Hematopoietic multipotent progenitor cell treated with erythropoietin and hydrocortisone succinate and interleukin-3 and kit ligand, for 8 days (in vitro differentiated cells): ENCODE data around the gene DDX52.
"Not testable (repeated sequence)": the region's sequence is repeated elsewhere in the genome, so short reads cannot be mapped to it uniquely, and the experiment has no call there.

Source experiments
- DNase-seq: peaks from one replicate; pipeline ENCODE4 v3.0.0-alpha.2; 2015

DDX52 gene

GRCh38 chr17:37643118-37643766 lies at the start of gene DDX52:
Gene DDX52 (minus strand): TSS chr17:37643446. CDS start chr17:37643420, 26 bp downstream.
- DNase-seq, result peak; percentile 97

DNA sequence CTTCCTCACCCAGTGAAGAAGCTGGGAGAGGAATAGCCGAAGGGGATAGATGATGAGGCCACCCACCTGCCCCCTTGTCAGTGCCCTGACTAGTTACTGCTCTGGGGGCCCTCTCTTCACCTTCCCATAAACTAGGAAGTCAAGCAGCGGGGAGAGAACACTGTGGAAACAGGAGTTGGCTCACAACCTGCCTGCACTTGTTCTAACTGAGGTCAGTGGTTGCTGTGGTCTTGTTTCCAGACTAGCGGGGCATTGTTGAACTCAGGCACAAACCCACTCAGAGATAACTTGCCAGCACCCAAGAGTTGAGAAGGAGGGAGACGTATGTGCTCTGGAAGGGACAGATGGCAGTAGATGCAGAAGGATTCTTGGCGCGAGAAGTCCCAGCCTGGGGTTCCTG lies 48.6 kb upstream of the DDX52 start:
- no peak for DNase-seq

- DNase-seq, result no peak
Measured at GRCh38 chr17:37689317-37689716, 46.1 kb upstream of the DDX52 start.

- no peak for DNase-seq
Measured at GRCh38 chr17:37683454-37683984, 40.3 kb upstream of the DDX52 start.

DNA sequence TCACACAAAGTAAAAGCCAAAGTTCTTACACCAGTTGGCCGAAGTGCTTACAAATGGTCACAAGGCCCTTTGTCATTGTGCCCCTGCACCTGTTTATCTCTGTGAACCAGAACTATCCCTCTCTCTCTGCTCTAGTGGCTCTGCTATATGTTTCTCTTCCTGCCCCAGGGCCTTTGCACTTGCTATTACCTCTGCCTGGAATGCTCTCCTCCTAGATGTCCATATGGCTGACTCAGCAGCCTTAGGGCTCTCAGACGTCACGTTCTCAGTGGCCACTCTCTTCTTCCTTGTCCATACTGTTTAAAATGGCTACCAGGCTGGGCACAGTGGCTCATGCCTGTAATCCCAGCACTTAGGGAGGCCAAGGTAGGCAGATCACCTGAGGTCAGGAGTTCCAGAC lies 38.8 kb upstream of the DDX52 start:
- DNase-seq, result no peak

- DNase-seq, result not testable (repeated sequence)
Measured at GRCh38 chr17:37679995-37680394, 36.7 kb upstream of the DDX52 start.

- DNase-seq, result no peak
Measured at GRCh38 chr17:37678036-37678435, 34.8 kb upstream of the DDX52 start.

DNA sequence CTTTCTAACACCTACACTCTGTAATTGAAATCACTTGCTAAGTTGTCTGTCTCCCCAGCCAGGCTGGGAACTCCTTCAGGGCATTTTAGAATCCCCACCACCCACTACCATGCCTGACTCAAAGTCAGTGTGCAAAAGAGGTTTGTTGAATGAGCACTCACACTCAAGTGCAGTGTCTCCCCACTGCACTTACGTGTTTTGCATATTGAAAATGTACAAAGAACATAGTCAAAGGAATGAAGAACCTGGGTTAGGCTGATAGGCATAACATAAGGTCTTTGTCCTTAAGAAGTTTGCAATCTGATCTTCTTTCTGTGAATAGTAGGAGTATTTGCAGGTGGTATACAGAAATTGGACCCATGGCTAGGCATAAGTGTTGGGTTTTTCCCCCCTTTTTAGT lies 33.8 kb upstream of the DDX52 start:
- DNase-seq, result no peak

DNA sequence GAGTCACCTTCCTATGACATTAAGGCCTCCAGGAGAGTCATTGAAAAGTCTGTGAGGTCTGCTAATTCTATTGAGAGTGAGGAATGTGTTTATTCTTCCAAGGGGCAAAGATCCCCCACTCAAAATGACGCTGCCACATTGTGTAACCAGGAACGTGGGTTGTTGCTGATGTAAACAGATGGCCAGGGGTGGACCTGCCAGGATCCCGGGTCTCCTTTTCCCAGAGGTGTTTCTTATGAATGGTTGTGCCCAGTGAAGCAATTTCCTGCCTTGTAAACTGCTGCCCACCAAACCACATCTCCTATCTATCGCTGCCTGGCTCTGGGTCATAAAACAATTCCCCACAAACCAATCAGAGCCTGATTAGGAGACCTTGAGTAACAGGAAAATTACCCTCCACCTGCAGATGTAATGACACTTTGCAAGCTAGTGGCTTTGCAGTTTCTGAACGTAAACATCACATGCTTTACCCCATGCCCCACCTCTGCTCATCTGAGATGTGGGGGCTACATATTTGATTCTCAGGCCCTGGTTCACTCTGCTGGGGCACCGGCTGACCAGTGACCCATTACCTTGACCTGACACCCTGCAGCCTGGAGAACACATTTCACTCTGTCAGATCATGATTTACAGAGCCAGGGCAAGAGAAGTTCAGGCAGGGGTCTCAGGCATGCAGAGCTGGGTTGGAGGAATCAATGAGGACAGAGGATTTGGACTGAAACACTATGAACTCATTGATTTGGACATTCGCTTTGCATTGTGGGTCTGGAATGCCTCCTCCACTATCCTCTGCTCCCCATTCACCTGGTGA lies 33.1 kb upstream of the DDX52 start:
- DNase-seq, result no peak

- no peak for DNase-seq
Measured at GRCh38 chr17:37674511-37674910, 31.3 kb upstream of the DDX52 start.

DNA sequence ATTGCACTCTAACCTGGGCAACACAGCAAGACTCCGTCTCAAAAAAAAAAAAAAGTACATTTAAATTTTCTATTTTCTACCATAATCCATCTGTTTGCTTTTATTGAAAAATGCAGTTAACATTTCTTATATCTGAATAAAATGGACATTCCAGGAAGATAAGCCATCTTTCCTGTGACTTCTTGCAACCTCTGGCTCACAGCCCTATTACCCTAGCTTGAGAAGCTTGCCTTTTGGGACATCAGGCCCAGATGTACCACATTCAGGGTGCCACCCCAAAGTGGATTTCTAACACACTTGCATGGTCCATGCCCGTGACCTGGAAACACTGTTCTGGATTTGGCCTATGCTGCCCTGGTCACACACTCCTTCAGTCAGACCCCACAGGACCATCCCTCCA lies 30.1 kb upstream of the DDX52 start:
- no peak for DNase-seq

- no peak for DNase-seq
Measured at GRCh38 chr17:37672548-37673078, 29.4 kb upstream of the DDX52 start.

GRCh38 chr17:37671824-37672547 lies 28.7 kb upstream of the DDX52 start:
- DNase-seq, result no peak

DNA sequence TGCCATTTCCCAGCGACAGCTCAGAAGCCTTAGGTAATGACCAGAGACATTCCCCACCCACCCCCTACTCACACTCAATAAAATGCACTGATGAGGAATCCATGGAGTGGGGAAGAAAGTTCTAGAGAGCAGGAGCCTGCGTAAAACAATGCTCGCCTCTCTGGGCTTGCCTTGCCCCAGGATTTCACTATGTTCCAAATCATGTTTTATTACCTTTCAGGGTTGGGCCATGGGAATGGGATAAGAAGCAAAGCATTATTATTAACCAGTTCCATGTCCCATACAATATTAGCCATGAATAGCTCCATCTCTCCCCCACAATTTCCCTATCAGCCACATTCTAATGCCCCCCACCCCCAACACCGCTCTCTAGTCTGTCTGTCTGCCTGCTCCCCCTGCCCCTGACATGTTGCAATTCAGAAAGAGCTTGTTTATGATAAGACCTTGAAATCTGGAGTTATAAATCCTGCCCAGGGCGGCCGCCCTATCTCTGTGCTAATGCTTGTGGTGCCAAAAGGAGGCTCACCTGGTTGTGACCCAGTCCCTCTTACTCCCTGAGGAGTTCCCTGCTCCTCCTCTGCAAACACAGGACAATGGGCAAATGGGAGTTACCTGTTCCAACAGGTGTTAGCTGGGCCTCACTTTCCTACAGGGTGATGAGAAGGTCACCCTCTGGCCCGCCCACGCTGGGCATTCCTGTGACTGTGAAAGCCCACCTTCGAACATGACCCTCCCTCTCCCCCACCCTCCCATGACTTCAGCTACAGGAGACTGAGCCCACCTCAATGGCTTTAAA lies 28.0 kb upstream of the DDX52 start:
- no peak for DNase-seq

DNA sequence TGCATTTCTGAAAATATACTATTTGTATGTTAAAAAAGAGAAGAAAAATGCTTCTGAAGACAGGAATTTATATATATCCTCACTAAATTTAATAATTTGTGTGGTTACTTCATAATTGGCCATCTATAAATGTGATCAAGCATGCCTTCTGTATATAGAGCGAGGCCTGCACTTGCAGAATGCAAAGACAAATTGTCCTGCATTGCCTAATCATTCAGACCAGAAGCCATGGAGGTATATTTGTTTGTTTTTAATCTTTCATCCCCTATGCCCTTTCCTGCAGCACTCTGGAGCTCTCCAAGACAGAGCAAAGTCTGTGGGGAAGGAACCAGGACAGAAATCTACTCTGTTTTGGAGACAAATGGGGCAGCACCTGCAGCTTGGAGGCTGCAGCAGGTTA lies 23.8 kb upstream of the DDX52 start:
- no peak for DNase-seq

- no peak for DNase-seq
Measured at GRCh38 chr17:37664214-37664613, 21.0 kb upstream of the DDX52 start.

- no peak for DNase-seq
Measured at GRCh38 chr17:37662353-37662752, 19.1 kb upstream of the DDX52 start.

DNA sequence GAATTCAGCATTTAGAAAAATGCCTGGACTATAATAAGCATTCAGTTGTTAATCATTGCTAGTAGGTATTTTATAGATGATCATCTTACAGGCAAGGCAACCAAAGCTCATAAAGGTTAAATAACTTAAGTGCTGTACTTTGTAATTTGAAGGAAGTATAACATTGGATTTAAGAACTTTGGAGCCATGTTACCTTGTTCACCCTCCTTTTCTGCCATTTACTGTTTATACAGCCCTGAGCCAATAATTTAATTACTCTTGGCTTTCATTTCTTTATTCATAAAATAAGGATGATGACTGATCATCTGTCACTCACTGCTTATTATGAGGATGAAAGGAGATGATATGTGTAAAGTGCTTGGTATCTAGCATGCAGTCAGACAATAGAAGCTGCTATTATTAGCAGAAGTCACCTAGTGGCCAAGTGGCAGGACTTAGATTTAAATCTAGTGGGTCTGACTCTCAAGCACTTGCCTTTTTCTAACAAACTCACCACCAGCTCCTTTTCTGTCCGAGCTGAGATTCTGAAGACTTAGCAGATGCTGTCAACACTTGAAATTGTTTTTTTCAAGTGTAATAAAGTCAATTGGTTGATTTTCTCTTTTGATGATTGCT lies 18.3 kb upstream of the DDX52 start:
- no peak for DNase-seq

DNA sequence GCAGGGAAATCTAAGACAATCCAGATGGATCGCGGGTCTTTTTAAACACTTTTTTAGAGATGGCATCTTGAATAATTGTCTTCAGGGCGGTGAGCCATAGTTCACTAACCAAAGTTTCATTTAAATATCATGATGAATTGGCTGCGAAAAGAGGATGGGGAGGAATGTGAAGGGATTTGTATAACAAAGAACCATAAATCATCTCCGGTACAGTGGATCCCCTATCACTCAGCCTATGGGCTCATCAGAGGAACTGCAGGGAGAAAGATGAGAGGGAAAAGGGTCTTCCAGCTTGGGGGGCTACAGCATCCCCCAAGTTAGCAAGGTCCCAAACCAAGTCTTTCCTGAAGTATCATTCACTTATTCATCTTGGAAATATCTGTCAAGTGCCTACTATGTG lies 16.7 kb upstream of the DDX52 start:
- no peak for DNase-seq

- DNase-seq, result no peak
Measured at GRCh38 chr17:37657202-37657601, 14.0 kb upstream of the DDX52 start.

GRCh38 chr17:37651849-37652248 lies 8.6 kb upstream of the DDX52 start:
- DNase-seq, result no peak

- peak; percentile 57 for DNase-seq
Measured at GRCh38 chr17:37650419-37651003, 7.3 kb upstream of the DDX52 start.
